GM18526 (cell line): ENCODE data around the gene ALDH1L1.

Source experiments
- POLR2A ChIP-seq: IDR thresholded peaks from 3 replicates; pipeline ENCODE4 v1.6.1; 2011; ENCODE audit not compliant: insufficient read length; ENCODE audit errors: extremely low read depth

ALDH1L1 gene

GRCh38 chr3:126057501-126057819, 122.9 kb downstream of the ALDH1L1 start:
- TF ChIP-seq POLR2A = no peak

DNA sequence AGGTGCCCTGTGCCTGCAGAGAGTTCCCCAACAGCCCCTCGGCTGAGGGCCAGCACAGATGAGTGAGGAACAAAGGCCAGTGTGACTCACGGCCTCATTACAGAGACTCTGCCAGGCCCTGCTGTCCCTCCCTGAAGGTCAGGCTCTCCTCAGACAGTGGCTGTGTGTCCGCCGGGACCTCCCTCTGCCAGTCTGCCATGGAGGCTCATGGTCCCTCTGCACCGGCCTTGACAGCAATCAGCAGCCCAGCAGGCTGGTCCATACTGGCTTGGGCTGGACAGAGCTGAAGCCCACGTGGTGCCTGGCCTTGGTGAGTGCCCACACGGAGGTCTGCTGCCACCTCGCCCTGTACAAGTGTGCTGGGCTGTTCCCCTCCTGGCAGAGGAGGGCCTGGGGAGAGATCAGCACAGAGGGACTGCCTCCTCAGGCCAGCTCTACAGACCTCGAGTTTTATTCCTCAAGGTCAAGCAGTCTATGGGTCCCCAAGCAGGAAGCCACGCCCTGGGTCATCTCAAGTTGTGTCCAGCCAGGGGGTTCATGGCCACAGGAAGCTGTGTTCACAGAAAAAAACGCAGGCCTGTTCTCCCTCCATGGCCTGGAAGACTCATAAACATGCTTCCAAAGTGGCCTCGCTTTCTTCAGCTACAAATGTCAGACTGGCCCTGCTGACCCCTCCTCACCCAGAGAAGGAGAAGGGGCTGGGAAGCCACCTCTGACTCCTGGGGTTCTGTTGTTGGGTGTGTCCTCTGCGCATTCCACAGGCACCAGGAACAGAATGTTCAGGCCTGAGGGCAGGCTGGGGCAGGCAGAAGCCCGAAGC, 123.5 kb downstream of the ALDH1L1 start:
- TF ChIP-seq POLR2A = no peak

DNA sequence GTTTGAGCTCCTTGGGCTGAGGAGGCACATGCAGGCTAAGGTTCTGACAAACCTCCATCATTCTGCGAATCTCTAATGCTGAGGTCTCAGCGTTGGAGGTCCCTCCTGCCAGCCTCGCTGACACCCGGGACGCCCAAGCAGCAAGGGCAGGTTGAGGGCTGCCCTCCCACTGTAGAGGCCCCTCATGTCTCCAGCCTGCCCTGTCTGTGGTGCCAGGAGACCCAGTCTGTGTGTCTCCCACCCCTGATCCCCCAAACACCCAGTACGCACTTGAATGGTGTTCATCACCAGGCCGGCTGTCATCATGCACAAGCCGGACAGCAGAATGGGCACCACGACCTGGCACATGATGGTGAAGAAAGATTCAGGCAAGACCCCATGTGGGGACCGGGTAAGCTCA, 124.3 kb downstream of the ALDH1L1 start:
- no peak for TF ChIP-seq POLR2A

- TF ChIP-seq POLR2A = no peak
Observed at GRCh38 chr3:126054870-126055269, 125.5 kb downstream of the ALDH1L1 start.

DNA sequence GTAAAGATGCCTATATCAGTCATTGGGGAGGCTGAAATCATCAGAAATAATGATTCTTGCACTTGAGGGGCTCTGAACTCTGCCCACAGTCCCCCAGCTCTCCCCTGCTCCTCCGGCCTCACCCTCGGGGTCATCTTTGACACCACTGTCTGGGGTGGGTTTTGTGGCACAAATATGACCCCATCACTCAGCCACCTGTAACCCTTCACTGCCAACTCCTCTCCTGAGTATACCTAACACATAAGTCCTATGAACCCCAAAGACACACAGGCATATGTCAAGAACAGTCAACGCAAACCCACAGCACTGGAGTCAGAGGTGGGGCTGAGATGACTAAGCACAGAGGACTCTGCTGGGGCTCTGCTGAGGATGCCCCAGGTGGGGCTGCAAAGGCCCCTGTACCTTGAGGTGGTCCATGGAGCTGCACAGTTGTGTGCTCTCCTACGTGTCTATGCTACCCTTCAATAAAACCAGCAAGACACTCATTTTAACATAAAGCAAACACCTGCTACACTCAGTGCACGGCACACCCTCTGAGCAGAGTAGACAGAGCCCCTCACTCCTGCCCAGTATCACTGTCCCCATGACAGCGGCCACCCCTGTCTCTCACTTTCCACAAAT, 126.3 kb downstream of the ALDH1L1 start:
- no peak for TF ChIP-seq POLR2A
